HFFc6 (cell line): ENCODE data around the gene C2CD4C. TPM values are rescaled to one million over a fixed set of nuclear protein-coding genes. Genes with fewer than 3 reads are reported as not detected.
"Not testable (repeated sequence)": the region's sequence is repeated elsewhere in the genome, so short reads cannot be mapped to it uniquely, and the experiment has no call there.

Experiments
- DNase-seq: peaks from one replicate; pipeline ENCODE4 v3.0.0-alpha.2; 2018
- H3K27ac Mint-ChIP-seq: 2 replicates; pipeline ENCODE4 v1.8.0; 2020; ENCODE audit warnings: mild to moderate bottlenecking, mixed read lengths
- H3K27me3 Mint-ChIP-seq: 2 replicates; pipeline ENCODE4 v1.8.0; 2021; ENCODE audit warnings: mild to moderate bottlenecking, moderate library complexity, mixed read lengths; ENCODE audit not compliant: insufficient read depth
- H3K36me3 Mint-ChIP-seq: 2 replicates; pipeline ENCODE4 v1.8.0; 2021; ENCODE audit warnings: low read depth, mixed read lengths
- H3K4me1 Mint-ChIP-seq: 2 replicates; pipeline ENCODE4 v1.8.0; 2020; ENCODE audit warnings: low read depth, mixed read lengths
- H3K4me3 Mint-ChIP-seq: 2 replicates; pipeline ENCODE4 v1.8.0; 2020; ENCODE audit warnings: mild to moderate bottlenecking, moderate library complexity, mixed read lengths
- H3K9me3 Mint-ChIP-seq: 2 replicates; pipeline ENCODE4 v1.8.0; 2020; ENCODE audit warnings: mild to moderate bottlenecking, mixed read lengths
- total RNA-seq, 6 experiments: library from RNA; stranded (reverse); fragmentation: NEBNext Ultra II Directional; extraction: Animal tissue kit (Norgen Biotek cat#: 25700); gene quantifications; 2 replicates in 1 of 6; 3 replicates in 5 of 6; pipeline ENCODE4 v1.2.3, GENCODE V29; 2021
- TF ChIP-seq, protein P1 (sequence below): fragments of 200-600 bp; sonication (generic); IDR thresholded peaks from 2 replicates; pipeline ENCODE4 v1.5.0; 2021; ENCODE audit warnings: antibody characterized with exemption, mild to moderate bottlenecking

C2CD4C gene
- total RNA-seq, 6 experiments from 2014 or later: not detected

DNA sequence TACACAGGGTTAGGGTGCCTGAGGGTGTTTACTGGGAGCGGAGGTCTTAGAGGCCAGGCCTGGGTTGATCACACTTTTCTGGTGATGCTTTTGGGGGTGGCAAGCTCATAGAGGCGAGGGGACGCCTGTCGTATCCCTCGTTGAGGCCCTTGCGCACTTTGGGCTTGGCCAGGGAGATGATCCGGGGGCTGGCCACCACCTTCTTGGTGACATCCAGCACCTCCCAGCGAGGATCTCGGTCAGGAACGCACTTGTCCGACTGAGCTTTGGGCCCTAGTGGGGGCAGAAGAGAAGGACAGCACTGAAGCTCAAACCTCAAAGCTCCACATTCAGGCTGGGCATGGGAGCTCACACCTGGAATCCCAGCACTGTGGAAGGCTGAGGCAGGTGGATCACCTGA, 46.8 kb downstream of the C2CD4C start:
- TF ChIP-seq, protein P1, sequence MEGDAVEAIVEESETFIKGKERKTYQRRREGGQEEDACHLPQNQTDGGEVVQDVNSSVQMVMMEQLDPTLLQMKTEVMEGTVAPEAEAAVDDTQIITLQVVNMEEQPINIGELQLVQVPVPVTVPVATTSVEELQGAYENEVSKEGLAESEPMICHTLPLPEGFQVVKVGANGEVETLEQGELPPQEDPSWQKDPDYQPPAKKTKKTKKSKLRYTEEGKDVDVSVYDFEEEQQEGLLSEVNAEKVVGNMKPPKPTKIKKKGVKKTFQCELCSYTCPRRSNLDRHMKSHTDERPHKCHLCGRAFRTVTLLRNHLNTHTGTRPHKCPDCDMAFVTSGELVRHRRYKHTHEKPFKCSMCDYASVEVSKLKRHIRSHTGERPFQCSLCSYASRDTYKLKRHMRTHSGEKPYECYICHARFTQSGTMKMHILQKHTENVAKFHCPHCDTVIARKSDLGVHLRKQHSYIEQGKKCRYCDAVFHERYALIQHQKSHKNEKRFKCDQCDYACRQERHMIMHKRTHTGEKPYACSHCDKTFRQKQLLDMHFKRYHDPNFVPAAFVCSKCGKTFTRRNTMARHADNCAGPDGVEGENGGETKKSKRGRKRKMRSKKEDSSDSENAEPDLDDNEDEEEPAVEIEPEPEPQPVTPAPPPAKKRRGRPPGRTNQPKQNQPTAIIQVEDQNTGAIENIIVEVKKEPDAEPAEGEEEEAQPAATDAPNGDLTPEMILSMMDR: no peak
- no peak overlapping the region for H3K27ac Mint-ChIP-seq
- no peaks in the 10 kb centered on the region for H3K36me3 Mint-ChIP-seq
- no peak for DNase-seq
- H3K27me3 Mint-ChIP-seq: peaks cover 10% of the 10 kb centered on the region
- H3K9me3 Mint-ChIP-seq: 0 out of 2 replicates have a peak, but pooled peaks cover 3% of the 10 kb centered on the region
- H3K4me3 Mint-ChIP-seq: no peak overlapping the region
- no peaks in the 10 kb centered on the region for H3K4me1 Mint-ChIP-seq

DNA sequence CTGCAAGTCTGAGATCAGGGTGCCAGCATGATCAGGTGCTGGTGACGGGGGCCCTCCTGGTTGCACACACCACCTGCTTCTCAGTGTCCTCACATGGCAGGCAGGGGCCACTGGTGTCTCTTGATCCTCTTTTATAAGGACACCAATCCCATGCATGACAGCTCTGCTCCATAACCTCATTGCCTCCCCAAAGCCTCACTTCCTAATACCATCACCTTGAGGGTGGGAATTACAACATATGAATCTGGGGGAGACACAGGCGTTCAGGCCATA, 49.4 kb downstream of the C2CD4C start:
- Mint-ChIP-seq H3K4me1 (no peaks in the 10 kb centered on the region), H3K4me3 (no peak overlapping the region), H3K36me3 (no peaks in the 10 kb centered on the region), H3K27ac (no peak overlapping the region), H3K27me3 (peaks cover 2% of the 10 kb centered on the region), H3K9me3 (peaks cover 10% of the 10 kb centered on the region)
- TF ChIP-seq, protein P1: no peak
- DNase-seq: no peak

DNA sequence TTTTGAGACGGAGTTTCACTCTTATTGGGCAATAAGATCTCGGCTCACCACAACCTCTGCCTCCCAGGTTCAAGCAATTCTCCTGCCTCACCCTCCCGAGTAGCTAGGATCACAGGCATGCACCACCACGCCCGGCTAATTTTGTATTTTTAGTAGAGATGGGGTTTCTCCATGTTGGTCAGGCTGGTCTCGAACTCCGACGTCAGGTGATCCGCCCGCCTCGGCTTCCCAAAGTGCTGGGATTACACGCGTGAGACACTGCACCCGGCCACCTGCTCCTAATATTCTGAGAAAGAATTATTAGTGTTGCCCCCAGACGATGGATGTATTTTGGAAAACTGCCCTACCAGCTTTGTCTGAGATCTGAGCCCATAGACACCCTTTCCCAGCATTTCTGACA, 53.4 kb downstream of the C2CD4C start:
- H3K4me1 Mint-ChIP-seq, H3K27me3 Mint-ChIP-seq, DNase-seq, H3K4me3 Mint-ChIP-seq, H3K36me3 Mint-ChIP-seq, H3K27ac Mint-ChIP-seq: not testable (repeated sequence)
- peaks cover 22% of the 10 kb centered on the region for H3K9me3 Mint-ChIP-seq

Other genes starting within 250 kb of the C2CD4C start
- 10 to 100 TPM in 2 of 6 experiments, 1 to 10 TPM in 4; 3.5 to 15.0 (median 4.2) TPM for gene PLPP2, start 117.7 kb downstream of the C2CD4C start, total RNA-seq
- gene MIER2, start 64.4 kb downstream of the C2CD4C start, total RNA-seq: 10 to 100 TPM; 31.7 to 42.2 (median 33.4) TPM
- gene SHC2, start 51.9 kb upstream of the C2CD4C start, total RNA-seq: not detected
- under 1 TPM; 0.11 to 0.47 (median 0.21) TPM for gene MADCAM1, start 87.3 kb upstream of the C2CD4C start, total RNA-seq
- 10 to 100 TPM; 20.2 to 24.7 (median 21.1) TPM for gene TPGS1, start 98.3 kb upstream of the C2CD4C start, total RNA-seq
- 10 to 100 TPM; 63.8 to 79.9 (median 64.6) TPM for gene CDC34, start 122.6 kb upstream of the C2CD4C start, total RNA-seq
- under 1 TPM in 1 of 6 experiments, not detected in 5; 0.24 TPM for gene GZMM, start 134.9 kb upstream of the C2CD4C start, total RNA-seq
- gene BSG, start 163.4 kb upstream of the C2CD4C start, total RNA-seq: 100 to 1,000 TPM; 422 to 534 (median 465) TPM
- gene HCN2, start 180.7 kb upstream of the C2CD4C start, total RNA-seq: 1 to 10 TPM; 2.8 to 3.6 (median 3.1) TPM
- 10 to 100 TPM; 29.9 to 44.2 (median 34.7) TPM for gene POLRMT, start 224.4 kb upstream of the C2CD4C start, total RNA-seq
- under 1 TPM in 2 of 6 experiments, not detected in 4; 0.17 to 0.18 TPM for gene FGF22, start 230.7 kb upstream of the C2CD4C start, total RNA-seq